Sigmoid colon (tissue), 7 donors: Measurements from ENCODE around the gene NFIA. TPM values are rescaled to one million over a fixed set of nuclear protein-coding genes. Genes with fewer than 3 reads are reported as not detected.

ENCODE experiments used
- DNase-seq: peaks from one replicate; pipeline ENCODE4 v3.0.0-alpha.2; 2019
- H3K27ac ChIP-seq, 4 donors: fragments of 200-600 bp; sonication (generic); one replicate each; pipeline ENCODE4 v1.5.1; 2016 to 2019; ENCODE audit warnings: mild to moderate bottlenecking in 1 of 4
- H3K27me3 ChIP-seq, 3 donors: fragments of 200-600 bp; sonication (generic); one replicate each; pipeline ENCODE4 v1.5.1; 2019; ENCODE audit warnings: mild to moderate bottlenecking in 1 of 3
- H3K36me3 ChIP-seq, 4 donors: fragments of 200-600 bp; sonication (generic); one replicate each; pipeline ENCODE4 v1.5.1; 2016 to 2019
- H3K4me1 ChIP-seq, 4 donors: fragments of 200-600 bp; sonication (generic); one replicate each; pipeline ENCODE4 v1.5.1; 2017 to 2019
- H3K4me3 ChIP-seq, 4 donors: fragments of 200-600 bp; sonication (generic); one replicate each; pipeline ENCODE4 v1.5.1; 2017 to 2019; ENCODE audit warnings: mild to moderate bottlenecking in 2 of 4, moderate library complexity in 1 of 4
- H3K9me3 ChIP-seq, 4 donors: fragments of 200-600 bp in 3 of 4; sonication (generic) in 3 of 4; one replicate each; pipeline versions ENCODE4 v1.5.1 to v1.6.1; 2013 to 2019
- CTCF ChIP-seq, 4 experiments: fragments of 450-650 bp in 3 of 4; fragments of 200-600 bp in 1 of 4; IDR thresholded peaks; one replicate each; pipeline ENCODE4 v1.5.1; 2016 to 2019; ENCODE audit warnings: antibody characterized with exemption in 4 of 4, mild to moderate bottlenecking in 3 of 4, moderate library complexity in 2 of 4
- EP300 ChIP-seq, 4 donors: sonication (generic); formaldehyde crosslinking; IDR thresholded peaks; one replicate each; pipeline ENCODE4 v1.6.1; 2017; ENCODE audit warnings: antibody characterized with exemption in 4 of 4
- POLR2A ChIP-seq, 2 donors: fragments of 450-650 bp; IDR thresholded peaks; one replicate each; pipeline ENCODE4 v1.6.1; 2016; ENCODE audit warnings: antibody characterized with exemption in 2 of 2, mild to moderate bottlenecking in 2 of 2, moderate library complexity in 2 of 2
- POLR2AphosphoS5 ChIP-seq, 4 donors: sonication (generic); formaldehyde crosslinking; IDR thresholded peaks; one replicate each; pipeline ENCODE4 v1.6.1; 2017; ENCODE audit warnings: antibody characterized with exemption in 4 of 4
- WGBS, 2 donors: extraction: QIAGEN DNeasy Blood & Tissue Kit; methylation state at CpG; one replicate each; pipeline ENCODE4 v1.1.7; 2013; 5-methylcytosine and 5-hydroxymethylcytosine counted together
- intact Hi-C: fragments of 100-400 bp; cut with DNase I; formaldehyde crosslinking; loops from one replicate; pipeline ENCODE4 v1.15.1; 2023
- polyA plus RNA-seq, 3 donors: library from polyadenylated mRNA; stranded (reverse); fragments of 200-250 nt; gene quantifications; one replicate each; pipeline ENCODE4 v1.2.3, GENCODE V29; 2013
- total RNA-seq, 4 donors: library from RNA; depleted of rRNA; stranded (reverse); fragments of >200 nt; gene quantifications; one replicate each; pipeline ENCODE4 v1.1.0, GENCODE V29; 2016
- donor health status: healthy with polysubstance abuse.
- donor health status: Bipolar disorder and iron deficiency.
- donor health status: healthy.

NFIA gene
- total and polyA plus RNA-seq, 7 donors = 2.3 to 154 (median 79.7) TPM

GRCh38 chr1:61165402-61165801 lies 83.0 kb downstream of the NFIA start:
- peaks cover 0 to 63% (median 50%) of the 10 kb centered on the region in 4 donors for H3K4me1 ChIP-seq
- no peak overlapping the region for H3K27ac ChIP-seq
- TF ChIP-seq POLR2A (IDR thresholded peaks at IDR 0.05) (no peak), POLR2AphosphoS5 (IDR thresholded peaks at IDR 0.05) (no peak), EP300 (IDR thresholded peaks at IDR 0.05) (no peak), CTCF (IDR thresholded peaks at IDR 0.05) (no peak)
- H3K9me3 ChIP-seq = no peaks in the 10 kb centered on the region
- H3K36me3 ChIP-seq = no peaks in the 10 kb centered on the region
- intact Hi-C loops = no loop called here
- no peak for DNase-seq
- H3K4me3 ChIP-seq = no peak overlapping the region
- H3K27me3 ChIP-seq = no peaks in the 10 kb centered on the region
- WGBS, 2 donors = 86 to 94% methylated on average over 2 of the region's 2 CpGs

- peak overlapping the region in 1 of 4 donors; percentile 14 for H3K27ac ChIP-seq
- H3K4me1 ChIP-seq = peaks cover 0 to 78% (median 65%) of the 10 kb centered on the region in 4 donors
These were observed 84.9 kb downstream of the NFIA start for GRCh38 chr1:61167309-61167708.

DNA sequence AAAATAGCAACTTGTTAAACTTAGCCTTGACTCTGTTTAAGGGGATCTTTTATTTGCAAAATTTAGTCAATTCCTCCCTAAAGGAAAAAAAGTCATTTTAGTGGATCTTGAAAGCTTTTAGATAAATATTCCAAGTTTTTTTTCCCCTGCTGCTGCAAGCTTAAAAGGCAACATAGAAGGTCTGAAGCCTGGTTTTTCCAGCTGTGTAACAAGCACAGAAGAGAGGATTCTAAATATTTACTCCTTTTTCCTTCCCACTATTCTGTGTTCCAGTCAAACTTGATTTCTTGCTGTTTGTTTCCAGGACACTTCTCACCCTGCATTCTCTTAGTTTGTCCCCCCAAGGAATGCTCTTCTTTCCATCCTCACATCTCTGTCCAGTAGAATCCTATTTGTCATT lies 86.7 kb downstream of the NFIA start:
- H3K4me3 ChIP-seq = no peak overlapping the region
- no peaks in the 10 kb centered on the region for H3K36me3 ChIP-seq
- H3K27me3 ChIP-seq = no peaks in the 10 kb centered on the region
- peaks cover 0 to 78% (median 64%) of the 10 kb centered on the region in 4 donors for H3K4me1 ChIP-seq
- no peak for TF ChIP-seq POLR2A (IDR thresholded peaks at IDR 0.05)
- intact Hi-C loops = no loop called here
- H3K27ac ChIP-seq = peak overlapping the region in 3 of 4 donors; percentile 64 to 76 (median 73)
- no peak for DNase-seq
- H3K9me3 ChIP-seq = no peaks in the 10 kb centered on the region

More at GRCh38 chr1:61167309-61167708, 84.9 kb downstream of the NFIA start:
- DNase-seq = no peak
- TF ChIP-seq POLR2A (IDR thresholded peaks at IDR 0.05) (no peak), EP300 (IDR thresholded peaks at IDR 0.05) (no peak), CTCF (IDR thresholded peaks at IDR 0.05) (no peak), POLR2AphosphoS5 (IDR thresholded peaks at IDR 0.05) (no peak)
- H3K27me3 ChIP-seq = no peaks in the 10 kb centered on the region
- no peaks in the 10 kb centered on the region for H3K36me3 ChIP-seq
- no peak overlapping the region for H3K4me3 ChIP-seq
- 88 to 93% methylated on average over 1 of the region's 1 CpG for WGBS, 2 donors
- no peaks in the 10 kb centered on the region for H3K9me3 ChIP-seq
- intact Hi-C loops = no loop called here

DNA sequence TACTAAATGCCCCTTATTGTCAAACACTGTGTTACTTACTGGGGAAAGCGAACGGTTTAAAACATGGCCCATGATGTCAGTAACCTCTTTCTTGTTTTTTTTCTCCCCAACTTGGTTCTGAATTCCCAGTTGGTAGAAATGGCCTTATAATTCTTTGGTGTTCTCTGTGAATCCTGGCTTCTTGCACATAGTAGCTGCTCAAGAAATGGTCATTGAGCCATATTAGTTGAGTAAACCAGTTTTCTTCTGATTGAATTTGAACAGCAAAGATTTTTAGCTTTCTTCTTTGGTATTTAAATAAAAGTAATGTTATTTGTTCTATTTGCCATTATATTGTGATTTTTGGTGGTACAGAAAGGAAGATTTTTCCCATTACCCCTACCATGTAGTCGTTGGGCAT lies 87.3 kb downstream of the NFIA start:
- H3K27ac ChIP-seq = peak overlapping the region; percentile 64 to 76 (median 70)
- no peaks in the 10 kb centered on the region for H3K36me3 ChIP-seq
- no peak overlapping the region for H3K4me3 ChIP-seq
- intact Hi-C loops = no loop called here
- no peak for DNase-seq
- no peaks in the 10 kb centered on the region for H3K9me3 ChIP-seq
- 88 to 92% methylated on average over 3 of the region's 3 CpGs for WGBS, 2 donors
- H3K27me3 ChIP-seq = no peaks in the 10 kb centered on the region
- no peak for TF ChIP-seq POLR2AphosphoS5 (IDR thresholded peaks at IDR 0.05)
- TF ChIP-seq POLR2A (IDR thresholded peaks at IDR 0.05) = no peak
- no peak for TF ChIP-seq EP300 (IDR thresholded peaks at IDR 0.05)
- TF ChIP-seq CTCF (IDR thresholded peaks at IDR 0.05) = no peak
- peaks cover 0 to 78% (median 63%) of the 10 kb centered on the region in 4 donors for H3K4me1 ChIP-seq

- Histone ChIP-seq H3K9me3 (no peaks in the 10 kb centered on the region), H3K27me3 (no peaks in the 10 kb centered on the region), H3K4me3 (no peak overlapping the region), H3K27ac (peak overlapping the region; percentile 64 to 76 (median 70)), H3K36me3 (no peaks in the 10 kb centered on the region), H3K4me1 (peaks cover 0 to 86% (median 67%) of the 10 kb centered on the region in 4 donors)
- intact Hi-C loops = no loop called here
- DNase-seq = no peak
- 42 to 53% methylated on average over 6 of the region's 6 CpGs for WGBS, 2 donors
- TF ChIP-seq POLR2A (IDR thresholded peaks at IDR 0.05) = no peak
- TF ChIP-seq POLR2AphosphoS5 (IDR thresholded peaks at IDR 0.05) = peak in 1 of 4 donors; percentile 1
These were observed 88.2 kb downstream of the NFIA start for GRCh38 chr1:61170328-61171238.
